CD4-positive, alpha-beta T cell (primary cell): ENCODE results near the gene TGM1. TPM values are rescaled to one million over a fixed set of nuclear protein-coding genes. Genes with fewer than 3 reads are reported as not detected.
"Not testable (repeated sequence)": the region's sequence is repeated elsewhere in the genome, so short reads cannot be mapped to it uniquely, and the experiment has no call there.

Source experiments
- ATAC-seq: fragments of 200-7000 bp; cut with Tn5 transposase; one replicate; pipeline ENCODE4 v1.10.0; 2022; ENCODE audit warnings: mild to moderate bottlenecking; ENCODE audit not compliant: poor library complexity
- CTCF ChIA-PET: fragments of 350-600 bp; sonication (Branson Sonifier 250); formaldehyde crosslinking; loops from one replicate; lab custom pipeline; 2021; ENCODE audit warnings: antibody characterized with exemption, inconsistent platforms; lab: Charles Lee
- POLR2A ChIA-PET: fragments of 350-600 bp; sonication (Branson Sonifier 250); formaldehyde crosslinking; loops from one replicate; lab custom pipeline; 2021; ENCODE audit warnings: antibody characterized with exemption, inconsistent platforms; lab: Charles Lee
- DNase-seq, 14 experiments: peaks; one replicate each; pipeline ENCODE4 v3.0.0-alpha.2; 2013 to 2020; ENCODE audit warnings: mixed read lengths in 2 of 14
- H3K27ac ChIP-seq, 2 donors: one replicate each; pipeline versions ENCODE4 v1.5.1 to v1.7.0; 2013; ENCODE audit warnings: low read length in 2 of 2, low read depth in 1 of 2, mild to moderate bottlenecking in 1 of 2
- H3K27me3 ChIP-seq, 2 experiments: 1 replicate in 1 of 2; 2 replicates in 1 of 2; pipeline versions ENCODE4 v1.6.1 to v1.7.0; 2013; ENCODE audit warnings: low read length in 2 of 2, control low read depth in 1 of 2, mild to moderate bottlenecking in 1 of 2, moderate library complexity in 1 of 2; ENCODE audit not compliant: insufficient read depth in 2 of 2, control insufficient read depth in 1 of 2
- H3K36me3 ChIP-seq: one replicate; pipeline ENCODE4 v1.6.1; 2013; ENCODE audit warnings: low read length, control low read depth; ENCODE audit not compliant: insufficient read depth
- H3K4me1 ChIP-seq: one replicate; pipeline ENCODE4 v1.6.1; 2013; ENCODE audit warnings: low read length, control low read depth; ENCODE audit not compliant: insufficient read depth
- H3K4me3 ChIP-seq: one replicate; pipeline ENCODE4 v1.5.1; 2013; ENCODE audit warnings: mild to moderate bottlenecking, low read length, moderate library complexity
- H3K9me3 ChIP-seq, 2 experiments: 1 replicate in 1 of 2; 2 replicates in 1 of 2; pipeline versions ENCODE4 v1.6.1 to v1.7.0; 2013; ENCODE audit warnings: low read length in 2 of 2, mild to moderate bottlenecking in 2 of 2, control low read depth in 1 of 2, moderate library complexity in 1 of 2; ENCODE audit not compliant: control insufficient read depth in 1 of 2, insufficient read depth in 1 of 2
- H3K27ac Mint-ChIP-seq: one replicate; pipeline ENCODE4 v1.8.0; 2020; ENCODE audit warnings: mixed read lengths
- H3K27me3 Mint-ChIP-seq: one replicate; pipeline ENCODE4 v1.8.0; 2021; ENCODE audit warnings: mixed read lengths
- H3K36me3 Mint-ChIP-seq: one replicate; pipeline ENCODE4 v1.8.0; 2021; ENCODE audit warnings: low read depth, mixed read lengths
- H3K4me1 Mint-ChIP-seq: one replicate; pipeline ENCODE4 v1.8.0; 2021; ENCODE audit warnings: low read depth, mixed read lengths
- H3K4me3 Mint-ChIP-seq: one replicate; pipeline ENCODE4 v1.8.0; 2020; ENCODE audit warnings: mild to moderate bottlenecking, mixed read lengths
- H3K9me3 Mint-ChIP-seq: one replicate; pipeline ENCODE4 v1.8.0; 2020; ENCODE audit warnings: mixed read lengths
- intact Hi-C, 2 experiments: fragments of 100-400 bp; cut with DNase I in 1 of 2; cut with micrococcal nuclease in 1 of 2; formaldehyde crosslinking; loops; one replicate each; pipeline versions ENCODE4 v1.15.1 to v1.9.0; 2023 to 2025; cut with DNase I, micrococcal nuclease
- total RNA-seq, 174 experiments: library from RNA in 2 of 174; stranded (reverse) in 2 of 174; gene quantifications; one replicate each; pipeline ENCODE4 v1.2.3 and lab custom pipeline; 2021 to 2026

Gene TGM1
- total RNA-seq, 2 experiments from 2014 or later = 3.5 to 3.9 TPM

- H3K9me3 ChIP-seq, intact Hi-C loops, H3K27ac Mint-ChIP-seq, CTCF ChIA-PET, H3K27ac ChIP-seq, H3K27me3 ChIP-seq, H3K27me3 Mint-ChIP-seq, H3K4me3 Mint-ChIP-seq, H3K4me3 ChIP-seq, ATAC-seq, DNase-seq, H3K9me3 Mint-ChIP-seq: not testable (repeated sequence)
- peaks cover 34% of the 10 kb centered on the region for H3K4me1 Mint-ChIP-seq
- Histone ChIP-seq H3K4me1 (peaks cover 10% of the 10 kb centered on the region), H3K36me3 (peaks cover 39% of the 10 kb centered on the region)
- peaks cover 72% of the 10 kb centered on the region for H3K36me3 Mint-ChIP-seq
- POLR2A ChIA-PET = interaction anchor here (0.8 kb wide), 1 partner anchor 11 kb away, joined by 4 read pairs; the partner anchor contains the start of gene CHMP4A
Measured at GRCh38 chr14:24202538-24202937, 60.4 kb downstream of the TGM1 start.

Other genes with a start within 250 kb of the TGM1 start
- under 1 TPM; 0.05 to 0.11 TPM for gene CARMIL3, start 211.2 kb downstream of the TGM1 start, total RNA-seq
- gene CPNE6, start 191.6 kb downstream of the TGM1 start, total RNA-seq = not detected
- 1 to 10 TPM; 5.2 to 7.4 TPM for gene PCK2, start 168.9 kb downstream of the TGM1 start, total RNA-seq
- 10 to 100 TPM; 74.8 to 75.3 TPM for gene DCAF11, start 148.4 kb downstream of the TGM1 start, total RNA-seq
- gene NRL, start 148.2 kb downstream of the TGM1 start, total RNA-seq = 1 to 10 TPM; 1.6 to 1.9 TPM
- gene FITM1, start 132.5 kb downstream of the TGM1 start, total RNA-seq = 1 to 10 TPM; 1.5 to 1.7 TPM
- 100 to 1,000 TPM; 166 to 171 TPM for gene PSME1, start 127.0 kb downstream of the TGM1 start, total RNA-seq
- 10 to 100 TPM; 11.8 to 13.1 TPM for gene EMC9, start 121.6 kb downstream of the TGM1 start, total RNA-seq
- 10 to 100 TPM; 81.7 to 83.2 TPM for gene PSME2, start 116.6 kb downstream of the TGM1 start, total RNA-seq
- gene RNF31, start 115.7 kb downstream of the TGM1 start, total RNA-seq = 10 to 100 TPM; 46.0 to 57.8 TPM
- gene IRF9, start 101.9 kb downstream of the TGM1 start, total RNA-seq = 100 to 1,000 TPM; 248 to 262 TPM
- gene REC8, start 91.1 kb downstream of the TGM1 start, total RNA-seq = 100 to 1,000 TPM; 105 to 107 TPM
- 10 to 100 TPM; 36.6 to 37.9 TPM for gene IPO4, start 74.4 kb downstream of the TGM1 start, total RNA-seq
- 10 to 100 TPM; 12.9 to 13.0 TPM for gene TM9SF1, start 67.7 kb downstream of the TGM1 start, total RNA-seq
- gene TSSK4, start 57.5 kb downstream of the TGM1 start, total RNA-seq = under 1 TPM; 0.30 to 0.64 TPM
- gene CHMP4A, start 49.7 kb downstream of the TGM1 start, total RNA-seq = 10 to 100 TPM; 73.4 to 80.1 TPM
- gene MDP1, start 47.1 kb downstream of the TGM1 start, total RNA-seq = 1 to 10 TPM; 3.2 to 3.7 TPM
- 10 to 100 TPM; 42.0 to 43.5 TPM for gene NEDD8, start 30.8 kb downstream of the TGM1 start, total RNA-seq
- 10 to 100 TPM; 22.2 to 24.8 TPM for gene GMPR2, start 30.2 kb downstream of the TGM1 start, total RNA-seq
- 100 to 1,000 TPM; 110 to 113 TPM for gene TINF2, start 20.6 kb downstream of the TGM1 start, total RNA-seq
- gene RABGGTA, start 8.4 kb upstream of the TGM1 start, total RNA-seq = 10 to 100 TPM; 52.3 to 55.2 TPM
- 10 to 100 TPM; 21.5 to 23.5 TPM for gene DHRS1, start 36.6 kb upstream of the TGM1 start, total RNA-seq
- 10 to 100 TPM; 25.9 to 27.5 TPM for gene NOP9, start 36.7 kb upstream of the TGM1 start, total RNA-seq
- 1 to 10 TPM; 7.4 to 9.2 TPM for gene CIDEB, start 44.8 kb upstream of the TGM1 start, total RNA-seq
- 10 to 100 TPM; 16.4 to 18.2 TPM for gene LTB4R2, start 47.0 kb upstream of the TGM1 start, total RNA-seq
- 10 to 100 TPM; 15.6 to 18.3 TPM for gene LTB4R, start 48.3 kb upstream of the TGM1 start, total RNA-seq
- gene ADCY4, start 71.9 kb upstream of the TGM1 start, total RNA-seq = 1 to 10 TPM; 4.7 to 5.9 TPM
- gene RIPK3, start 76.8 kb upstream of the TGM1 start, total RNA-seq = 10 to 100 TPM; 18.1 to 18.9 TPM
- not detected for gene NFATC4, start 105.0 kb upstream of the TGM1 start, total RNA-seq
- gene NYNRIN, start 135.8 kb upstream of the TGM1 start, total RNA-seq = under 1 TPM; 0.08 to 0.25 TPM
- 1 to 10 TPM; 1.6 to 1.7 TPM for gene CBLN3, start 166.5 kb upstream of the TGM1 start, total RNA-seq
- 100 to 1,000 TPM; 170 to 173 TPM for gene KHNYN, start 166.8 kb upstream of the TGM1 start, total RNA-seq
- 10 to 100 TPM; 71.7 to 74.7 TPM for gene SDR39U1, start 179.6 kb upstream of the TGM1 start, total RNA-seq
- not detected for gene CMA1, start 245.1 kb upstream of the TGM1 start, total RNA-seq